ENCODE data around the gene PODNL1. TPM values are rescaled to one million over a fixed set of nuclear protein-coding genes. Genes with fewer than 3 reads are reported as not detected.
A peak's percentile ranks its signal among the peaks of the same experiment; 100 is the strongest.

Gene PODNL1
- total and polyA plus RNA-seq, 10 of the 15 experiments (the other 5 are each of a cell fraction or from before 2014, with no cell fraction given), result 0.04 to 0.44 TPM; not detected in 8

DNA sequence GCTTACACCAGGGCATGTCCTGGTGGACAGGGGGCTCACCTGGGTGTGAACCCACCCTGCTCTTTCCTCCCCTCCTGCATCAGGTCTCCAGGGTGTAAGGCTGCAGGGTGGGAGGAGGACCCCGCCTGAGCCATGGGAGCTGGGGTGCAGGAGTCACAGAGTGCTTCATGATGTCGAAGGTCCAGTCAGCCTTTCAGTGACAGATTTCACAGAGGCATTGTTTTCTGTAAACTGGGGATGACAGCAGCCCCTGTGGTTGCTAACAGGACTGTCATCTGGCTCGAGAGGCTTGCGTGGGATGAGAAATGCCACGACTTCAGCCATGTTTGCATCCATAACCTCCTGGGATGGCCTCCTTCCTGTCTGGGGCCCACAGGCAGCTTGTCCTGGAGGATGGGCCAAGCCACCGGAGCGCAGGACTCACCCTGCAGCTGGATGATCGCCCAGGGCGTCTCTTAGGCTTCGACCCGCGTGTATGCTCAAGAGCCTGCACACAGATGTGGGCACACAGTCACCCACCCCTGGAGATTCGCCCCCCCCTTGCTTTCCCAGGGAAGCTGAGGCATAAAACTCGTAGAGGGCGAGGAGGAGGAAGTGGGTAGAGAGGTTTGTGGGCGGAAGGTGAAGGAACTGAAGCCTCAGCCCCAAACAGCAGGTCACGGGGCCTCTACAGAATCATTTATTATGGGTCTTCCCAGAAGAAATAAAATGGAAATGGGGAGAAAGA lies 56.4 kb downstream of the PODNL1 start:
- peak overlapping the region; percentile 85 for H3K4me2 ChIP-seq (ENCODE audit: control insufficient read depth, insufficient read depth)
- H3K36me3 ChIP-seq (ENCODE audit: control insufficient read depth in 2 of 2, insufficient read depth in 2 of 2, low read length in 1 of 2), result no peaks in the 10 kb centered on the region
- 34% methylated on average over 17 of the region's 17 CpGs for WGBS (ENCODE audit: insufficient coverage, insufficient replicate concordance, low lambda C conversion rate, missing lambda C conversion rate)
- no peak overlapping the region for H3K4me3 ChIP-seq
- H3K27me3 ChIP-seq (replicated peaks in 1 of 2; ENCODE audit: control insufficient read depth in 2 of 2, insufficient read depth in 2 of 2, low read length in 1 of 2), result no peaks in the 10 kb centered on the region
- intact Hi-C loops (cut with micrococcal nuclease; ENCODE audit: unreplicated experiment), result loop anchor here (2.0 to 5.0 kb wide), 3 partner anchors 120 to 285 kb away; partner anchors contain the start of gene ASF1B
- peaks cover 25% of the 10 kb centered on the region for H3K4me1 ChIP-seq (ENCODE audit: control insufficient read depth, insufficient read depth, low read length)
- H3K79me2 ChIP-seq (ENCODE audit: control insufficient read depth, insufficient read depth, low read length), result no peaks in the 10 kb centered on the region
- ChIA-PET RAD21 (ENCODE audit: unreplicated experiment) (interaction anchor here (0.6 to 4.5 kb wide), 16 partner anchors 19 to 701 kb away, joined by 3 to 40 read pairs (median 6); partner anchors contain the start of genes ASF1B, DCAF15, IL27RA and MISP3), POLR2A (interaction anchor here (0.6 to 2.0 kb wide), 9 partner anchors 47 to 255 kb away, joined by 3 to 15 read pairs (median 4); partner anchors contain the start of genes ASF1B, IL27RA and MISP3), SMC1A (ENCODE audit: uncharacterized antibody, unreplicated experiment) (interaction anchor here (0.6 to 6.5 kb wide), 17 partner anchors 17 to 523 kb away, joined by 3 to 47 read pairs (median 3); partner anchors contain the start of genes ASF1B, IL27RA and MISP3), CTCF (interaction anchor here (0.6 to 8.1 kb wide), 16 partner anchors 12 to 254 kb away, joined by 3 to 152 read pairs (median 7); partner anchors contain the start of genes ASF1B, IL27RA and MISP3)
- DNase-seq (ENCODE audit: low read depth, low spot score) (no peak), FAIRE-seq (peak; percentile 83), ATAC-seq (peak; percentile 34)
- H3K9ac ChIP-seq (ENCODE audit: control insufficient read depth, insufficient read depth, low read length), result peak overlapping the region; percentile 49; the same call in 1 of the 2 replicates
- peak overlapping the region; percentile 45 for H2AFZ ChIP-seq (ENCODE audit: control insufficient read depth, low read depth, low read length)
- no peaks in the 10 kb centered on the region for H4K20me1 ChIP-seq (ENCODE audit: control insufficient read depth, insufficient read depth)
- no TSS peak for BruUV-seq (replicated peaks)
- in situ Hi-C loops (cut with MboI), result loop anchor here (5.0 to 25.0 kb wide), 2 partner anchors 190 to 455 kb away; partner anchors contain the start of gene MISP3
- H3K9me3 ChIP-seq (replicated peaks; ENCODE audit: control insufficient read depth, insufficient read depth, low read length), result no peaks in the 10 kb centered on the region
- peak overlapping the region; percentile 64 for H3K27ac ChIP-seq (ENCODE audit: control insufficient read depth, insufficient read depth)
- TF ChIP-seq ZNF24 (IDR thresholded peaks at IDR 0.05) (no peak), EZH2 (IDR thresholded peaks at IDR 0.05; ENCODE audit: borderline replicate concordance, control insufficient read depth, low read depth, low read length) (no peak), CBX3 (IDR thresholded peaks at IDR 0.05; ENCODE audit: borderline replicate concordance, low read depth) (no peak), SREBF1 (IDR thresholded peaks at IDR 0.05; ENCODE audit: low read length) (no peak), RUNX3 (IDR thresholded peaks at IDR 0.05; ENCODE audit: low read length) (peak; percentile 27; the same call in 1 of the 2 replicates), YY1 (IDR thresholded peaks at IDR 0.05; ENCODE audit: low read depth, low read length) (peak; percentile 67), EED (IDR thresholded peaks at IDR 0.05; ENCODE audit: low read depth) (peak; percentile 60), NFXL1 (IDR thresholded peaks at IDR 0.05; ENCODE audit: borderline replicate concordance) (no peak), GABPA (IDR thresholded peaks at IDR 0.05; ENCODE audit: low read depth) (no peak), SMC3 (IDR thresholded peaks at IDR 0.05; ENCODE audit: borderline replicate concordance, low read length) (no peak), IRF4 (IDR thresholded peaks at IDR 0.05; ENCODE audit: low read depth, low read length) (no peak), FOXM1 (IDR thresholded peaks at IDR 0.05; ENCODE audit: low read depth, low read length) (no peak), BMI1 (IDR thresholded peaks at IDR 0.05; ENCODE audit: borderline replicate concordance) (no peak)
- TF ChIP-seq, protein P1, sequence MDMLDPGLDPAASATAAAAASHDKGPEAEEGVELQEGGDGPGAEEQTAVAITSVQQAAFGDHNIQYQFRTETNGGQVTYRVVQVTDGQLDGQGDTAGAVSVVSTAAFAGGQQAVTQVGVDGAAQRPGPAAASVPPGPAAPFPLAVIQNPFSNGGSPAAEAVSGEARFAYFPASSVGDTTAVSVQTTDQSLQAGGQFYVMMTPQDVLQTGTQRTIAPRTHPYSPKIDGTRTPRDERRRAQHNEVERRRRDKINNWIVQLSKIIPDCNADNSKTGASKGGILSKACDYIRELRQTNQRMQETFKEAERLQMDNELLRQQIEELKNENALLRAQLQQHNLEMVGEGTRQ (IDR thresholded peaks at IDR 0.05; ENCODE audit: borderline replicate concordance, low read depth, low read length), result no peak
- TF ChIP-seq, protein P2, sequence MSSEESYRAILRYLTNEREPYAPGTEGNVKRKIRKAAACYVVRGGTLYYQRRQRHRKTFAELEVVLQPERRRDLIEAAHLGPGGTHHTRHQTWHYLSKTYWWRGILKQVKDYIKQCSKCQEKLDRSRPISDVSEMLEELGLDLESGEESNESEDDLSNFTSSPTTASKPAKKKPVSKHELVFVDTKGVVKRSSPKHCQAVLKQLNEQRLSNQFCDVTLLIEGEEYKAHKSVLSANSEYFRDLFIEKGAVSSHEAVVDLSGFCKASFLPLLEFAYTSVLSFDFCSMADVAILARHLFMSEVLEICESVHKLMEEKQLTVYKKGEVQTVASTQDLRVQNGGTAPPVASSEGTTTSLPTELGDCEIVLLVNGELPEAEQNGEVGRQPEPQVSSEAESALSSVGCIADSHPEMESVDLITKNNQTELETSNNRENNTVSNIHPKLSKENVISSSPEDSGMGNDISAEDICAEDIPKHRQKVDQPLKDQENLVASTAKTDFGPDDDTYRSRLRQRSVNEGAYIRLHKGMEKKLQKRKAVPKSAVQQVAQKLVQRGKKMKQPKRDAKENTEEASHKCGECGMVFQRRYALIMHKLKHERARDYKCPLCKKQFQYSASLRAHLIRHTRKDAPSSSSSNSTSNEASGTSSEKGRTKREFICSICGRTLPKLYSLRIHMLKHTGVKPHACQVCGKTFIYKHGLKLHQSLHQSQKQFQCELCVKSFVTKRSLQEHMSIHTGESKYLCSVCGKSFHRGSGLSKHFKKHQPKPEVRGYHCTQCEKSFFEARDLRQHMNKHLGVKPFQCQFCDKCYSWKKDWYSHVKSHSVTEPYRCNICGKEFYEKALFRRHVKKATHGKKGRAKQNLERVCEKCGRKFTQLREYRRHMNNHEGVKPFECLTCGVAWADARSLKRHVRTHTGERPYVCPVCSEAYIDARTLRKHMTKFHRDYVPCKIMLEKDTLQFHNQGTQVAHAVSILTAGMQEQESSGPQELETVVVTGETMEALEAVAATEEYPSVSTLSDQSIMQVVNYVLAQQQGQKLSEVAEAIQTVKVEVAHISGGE (CRISPR knock-in tag; IDR thresholded peaks at IDR 0.05), result no peak
- TF ChIP-seq, protein P3, sequence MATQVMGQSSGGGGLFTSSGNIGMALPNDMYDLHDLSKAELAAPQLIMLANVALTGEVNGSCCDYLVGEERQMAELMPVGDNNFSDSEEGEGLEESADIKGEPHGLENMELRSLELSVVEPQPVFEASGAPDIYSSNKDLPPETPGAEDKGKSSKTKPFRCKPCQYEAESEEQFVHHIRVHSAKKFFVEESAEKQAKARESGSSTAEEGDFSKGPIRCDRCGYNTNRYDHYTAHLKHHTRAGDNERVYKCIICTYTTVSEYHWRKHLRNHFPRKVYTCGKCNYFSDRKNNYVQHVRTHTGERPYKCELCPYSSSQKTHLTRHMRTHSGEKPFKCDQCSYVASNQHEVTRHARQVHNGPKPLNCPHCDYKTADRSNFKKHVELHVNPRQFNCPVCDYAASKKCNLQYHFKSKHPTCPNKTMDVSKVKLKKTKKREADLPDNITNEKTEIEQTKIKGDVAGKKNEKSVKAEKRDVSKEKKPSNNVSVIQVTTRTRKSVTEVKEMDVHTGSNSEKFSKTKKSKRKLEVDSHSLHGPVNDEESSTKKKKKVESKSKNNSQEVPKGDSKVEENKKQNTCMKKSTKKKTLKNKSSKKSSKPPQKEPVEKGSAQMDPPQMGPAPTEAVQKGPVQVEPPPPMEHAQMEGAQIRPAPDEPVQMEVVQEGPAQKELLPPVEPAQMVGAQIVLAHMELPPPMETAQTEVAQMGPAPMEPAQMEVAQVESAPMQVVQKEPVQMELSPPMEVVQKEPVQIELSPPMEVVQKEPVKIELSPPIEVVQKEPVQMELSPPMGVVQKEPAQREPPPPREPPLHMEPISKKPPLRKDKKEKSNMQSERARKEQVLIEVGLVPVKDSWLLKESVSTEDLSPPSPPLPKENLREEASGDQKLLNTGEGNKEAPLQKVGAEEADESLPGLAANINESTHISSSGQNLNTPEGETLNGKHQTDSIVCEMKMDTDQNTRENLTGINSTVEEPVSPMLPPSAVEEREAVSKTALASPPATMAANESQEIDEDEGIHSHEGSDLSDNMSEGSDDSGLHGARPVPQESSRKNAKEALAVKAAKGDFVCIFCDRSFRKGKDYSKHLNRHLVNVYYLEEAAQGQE (IDR thresholded peaks at IDR 0.05; ENCODE audit: low read depth, low read length), result no peak
